Measurements from ENCODE around the gene PDGFRB. TPM values are rescaled to one million over a fixed set of nuclear protein-coding genes. Genes with fewer than 3 reads are reported as not detected.
"Not testable (repeated sequence)": the region's sequence is repeated elsewhere in the genome, so short reads cannot be mapped to it uniquely, and the experiment has no call there.

PDGFRB gene
- polyA plus RNA-seq, 2 of the 4 experiments (the other 2 are of a cell fraction) = 0.22 TPM

DNA sequence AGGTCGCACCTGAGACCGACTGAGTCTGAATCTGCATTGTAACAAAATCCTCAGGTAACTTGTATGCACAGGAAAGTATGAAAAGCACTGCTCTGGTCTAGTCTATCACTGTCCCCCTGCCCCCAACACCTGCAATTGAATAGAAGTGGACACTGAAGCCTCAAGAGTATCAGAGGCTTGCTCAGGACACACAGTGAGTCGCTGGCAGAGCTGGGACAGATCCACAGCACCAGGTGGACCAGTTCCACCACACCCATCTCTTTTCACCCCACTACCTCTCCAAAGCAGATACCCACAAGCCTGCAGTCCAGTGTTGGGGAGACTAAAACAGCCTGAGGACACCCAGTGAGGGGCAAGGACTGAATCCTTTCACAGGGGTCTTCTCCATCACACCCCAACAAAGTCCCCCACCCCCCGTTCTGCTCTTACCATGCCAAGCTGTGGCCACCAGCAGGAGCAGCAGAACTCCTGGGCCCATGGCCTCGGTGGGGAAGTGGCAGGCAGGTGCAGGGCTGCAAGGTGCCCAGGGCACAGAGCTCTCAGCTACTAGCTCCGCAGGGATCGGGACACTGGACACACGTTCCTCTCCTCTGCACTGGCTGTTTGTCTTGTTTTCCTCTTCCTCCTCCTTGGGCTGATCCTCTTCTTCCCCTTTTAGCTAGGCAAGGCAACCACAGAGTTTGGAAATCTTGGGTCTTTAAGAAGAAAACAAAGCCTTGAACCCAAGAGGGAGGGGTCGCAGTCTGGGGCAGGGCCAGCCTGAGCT, 69.5 kb downstream of the PDGFRB start, which contains the start of gene CSF1R (continued):
- TF ChIP-seq, protein P1, sequence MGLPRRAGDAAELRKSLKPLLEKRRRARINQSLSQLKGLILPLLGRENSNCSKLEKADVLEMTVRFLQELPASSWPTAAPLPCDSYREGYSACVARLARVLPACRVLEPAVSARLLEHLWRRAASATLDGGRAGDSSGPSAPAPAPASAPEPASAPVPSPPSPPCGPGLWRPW (IDR thresholded peaks at IDR 0.05) = no peak
- no peak for TF ChIP-seq BCL3 (IDR thresholded peaks at IDR 0.05)

DNA sequence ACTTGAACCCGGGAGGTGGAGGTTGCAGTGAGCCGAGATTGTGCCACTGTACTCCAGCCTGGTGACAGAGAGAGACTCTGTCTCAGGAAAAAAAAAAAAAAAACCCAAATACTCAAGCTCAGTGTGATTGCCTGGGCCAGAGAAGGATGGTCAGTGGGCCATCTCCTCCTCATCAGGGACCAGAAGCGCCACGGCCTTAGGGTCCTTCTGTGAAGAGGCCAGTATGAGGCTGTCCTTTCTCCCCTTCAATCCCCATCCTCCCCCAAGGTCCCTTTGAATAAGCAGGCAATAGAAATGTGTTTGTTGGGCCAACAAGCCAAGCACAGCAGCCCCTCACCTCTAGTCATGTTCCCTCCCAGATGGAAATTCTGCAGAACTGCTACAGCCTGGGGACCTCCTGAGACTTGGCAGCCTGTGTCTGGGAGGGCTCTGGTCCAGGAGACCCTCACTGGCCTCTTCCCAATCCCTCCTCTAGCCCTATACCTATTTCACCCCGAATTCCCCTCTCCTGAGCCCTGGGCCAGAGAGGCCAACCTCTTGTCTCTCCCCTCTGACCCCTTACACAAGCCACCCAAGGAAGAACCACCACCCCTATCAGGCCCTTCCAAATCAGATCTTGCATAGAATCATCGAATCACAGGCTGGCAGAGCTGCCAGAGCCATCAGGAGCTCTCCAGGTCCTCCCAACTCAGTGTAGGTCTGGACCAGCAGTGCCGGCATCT, 70.3 kb downstream of the PDGFRB start:
- FAIRE-seq (no peak), DNase-seq (ENCODE audit: low read depth in 1 of 2, low spot score in 1 of 2) (no peak), ATAC-seq (no peak)
- Histone ChIP-seq H3K27ac (no peak overlapping the region), H3K4me2 (no peak overlapping the region), H3K9me3 (no peaks in the 10 kb centered on the region), H3K4me3 (no peak overlapping the region), H3K4me1 (no peaks in the 10 kb centered on the region)
- ChIA-PET POLR2A (no interaction called here), CTCF (interaction anchor here (0.6 kb wide), 1 partner anchor 12 kb away, joined by 3 read pairs; no protein-coding TSS in a partner anchor)
- WGBS (ENCODE audit: missing lambda C conversion rate) = 49% methylated on average over 7 of the region's 7 CpGs
- no peak for TF ChIP-seq SMC3 (IDR thresholded peaks at IDR 0.05)
- no peak for TF ChIP-seq GATA3 (IDR thresholded peaks at IDR 0.05; ENCODE audit: borderline replicate concordance)
- TF ChIP-seq CBX2 (IDR thresholded peaks at IDR 0.05; ENCODE audit: borderline replicate concordance, low read depth) = no peak
- no peak for TF ChIP-seq BHLHE40 (IDR thresholded peaks at IDR 0.05; ENCODE audit: low read depth, low read length)
- TF ChIP-seq JUNB (IDR thresholded peaks at IDR 0.05) = no peak
- no peak for TF ChIP-seq POLR2AphosphoS2 (conservative IDR thresholded peaks at IDR 0.05; ENCODE audit: low read length)
- TF ChIP-seq, protein P2, sequence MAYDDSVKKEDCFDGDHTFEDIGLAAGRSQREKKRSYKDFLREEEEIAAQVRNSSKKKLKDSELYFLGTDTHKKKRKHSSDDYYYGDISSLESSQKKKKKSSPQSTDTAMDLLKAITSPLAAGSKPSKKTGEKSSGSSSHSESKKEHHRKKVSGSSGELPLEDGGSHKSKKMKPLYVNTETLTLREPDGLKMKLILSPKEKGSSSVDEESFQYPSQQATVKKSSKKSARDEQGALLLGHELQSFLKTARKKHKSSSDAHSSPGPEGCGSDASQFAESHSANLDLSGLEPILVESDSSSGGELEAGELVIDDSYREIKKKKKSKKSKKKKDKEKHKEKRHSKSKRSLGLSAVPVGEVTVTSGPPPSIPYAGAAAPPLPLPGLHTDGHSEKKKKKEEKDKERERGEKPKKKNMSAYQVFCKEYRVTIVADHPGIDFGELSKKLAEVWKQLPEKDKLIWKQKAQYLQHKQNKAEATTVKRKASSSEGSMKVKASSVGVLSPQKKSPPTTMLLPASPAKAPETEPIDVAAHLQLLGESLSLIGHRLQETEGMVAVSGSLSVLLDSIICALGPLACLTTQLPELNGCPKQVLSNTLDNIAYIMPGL (CRISPR knock-in tag; IDR thresholded peaks at IDR 0.05; ENCODE audit: borderline replicate concordance) = no peak
- TF ChIP-seq JUN (IDR thresholded peaks at IDR 0.05) = no peak
- TF ChIP-seq ESRRA (IDR thresholded peaks at IDR 0.05; ENCODE audit: borderline replicate concordance, low read length) = no peak
- TF ChIP-seq TFCP2L1 (CRISPR knock-in tag; IDR thresholded peaks at IDR 0.05) = no peak
- TF ChIP-seq SREBF2 (IDR thresholded peaks at IDR 0.05) = no peak
- TF ChIP-seq HEYL (CRISPR knock-in tag; IDR thresholded peaks at IDR 0.05) = no peak
- TF ChIP-seq MAZ (IDR thresholded peaks at IDR 0.05; ENCODE audit: borderline replicate concordance, low read depth, low read length) = no peak
- TF ChIP-seq, protein P3, sequence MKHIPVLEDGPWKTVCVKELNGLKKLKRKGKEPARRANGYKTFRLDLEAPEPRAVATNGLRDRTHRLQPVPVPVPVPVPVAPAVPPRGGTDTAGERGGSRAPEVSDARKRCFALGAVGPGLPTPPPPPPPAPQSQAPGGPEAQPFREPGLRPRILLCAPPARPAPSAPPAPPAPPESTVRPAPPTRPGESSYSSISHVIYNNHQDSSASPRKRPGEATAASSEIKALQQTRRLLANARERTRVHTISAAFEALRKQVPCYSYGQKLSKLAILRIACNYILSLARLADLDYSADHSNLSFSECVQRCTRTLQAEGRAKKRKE (CRISPR knock-in tag; IDR thresholded peaks at IDR 0.05; ENCODE audit: low read depth) = no peak
- TF ChIP-seq EHF (CRISPR knock-in tag; IDR thresholded peaks at IDR 0.05) = no peak
- no peak for TF ChIP-seq NR3C1 (IDR thresholded peaks at IDR 0.05)
- TF ChIP-seq RCOR1 (IDR thresholded peaks at IDR 0.05; ENCODE audit: low read depth, low read length) = no peak

DNA sequence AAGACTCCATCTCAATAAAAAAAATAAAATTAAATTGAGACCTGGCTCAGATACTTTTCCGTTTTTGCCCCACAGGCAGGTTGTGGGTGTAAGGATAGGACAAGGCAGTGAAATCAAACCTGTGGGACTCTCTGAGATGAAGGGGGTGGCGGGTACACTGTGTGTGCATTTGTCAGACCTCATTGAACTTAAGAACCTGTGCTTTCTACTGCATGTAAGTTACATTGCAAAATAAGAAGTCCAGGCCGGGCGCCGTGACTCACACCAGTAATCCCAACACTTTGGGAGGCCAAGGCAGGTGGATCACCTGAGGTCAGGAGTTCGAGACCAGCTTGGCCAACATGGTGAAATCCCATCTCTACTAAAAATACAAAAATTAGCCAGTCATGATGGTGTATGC, 70.9 kb downstream of the PDGFRB start:
- DNase-seq (ENCODE audit: low read depth in 1 of 2, low spot score in 1 of 2); ATAC-seq; CTCF ChIA-PET; H3K4me1 ChIP-seq; H3K27ac ChIP-seq; FAIRE-seq; POLR2A ChIA-PET; H3K4me3 ChIP-seq; H3K4me2 ChIP-seq; H3K9me3 ChIP-seq: not testable (repeated sequence)
- 73% methylated on average over 5 of the region's 6 CpGs for WGBS (ENCODE audit: missing lambda C conversion rate)

All from A549 (cell line).